Uterus (tissue), 2 donors: ENCODE measurements around the gene PRPS1L1.

Experiments
- POLR2A ChIP-seq, 2 donors: fragments of 450-650 bp; IDR thresholded peaks; one replicate each; pipeline ENCODE4 v1.6.1; 2016; ENCODE audit warnings: antibody characterized with exemption in 2 of 2, mild to moderate bottlenecking in 1 of 2, moderate library complexity in 1 of 2
- TF ChIP-seq, protein P1 (sequence below), 4 experiments: fragments of 200-600 bp in 2 of 4; fragments of 450-650 bp in 2 of 4; sonication (generic) in 2 of 4; IDR thresholded peaks; one replicate each; pipeline ENCODE4 v1.5.1; 2016 to 2019; ENCODE audit warnings: antibody characterized with exemption in 4 of 4, mild to moderate bottlenecking in 2 of 4, moderate library complexity in 1 of 4

DNA sequence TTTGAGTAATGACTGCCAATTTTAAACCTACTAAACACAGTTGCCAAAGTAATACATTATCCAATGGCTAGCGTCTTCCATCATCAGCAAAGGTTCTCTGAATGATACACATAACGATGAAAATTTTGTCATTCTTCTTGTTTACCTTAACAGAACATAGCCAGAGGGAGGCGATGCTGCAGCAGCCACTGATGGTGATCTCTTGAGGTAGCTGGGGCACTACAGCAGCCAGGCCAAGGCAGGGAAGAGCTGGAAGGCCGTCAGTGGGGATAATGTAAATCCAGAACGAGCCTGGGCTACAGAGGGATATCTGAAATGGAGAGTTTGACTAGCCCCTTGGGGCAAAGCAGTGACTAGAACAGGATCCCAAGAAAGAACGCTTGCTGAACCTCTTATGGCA, 38.8 kb downstream of the PRPS1L1 start:
- no peak for TF ChIP-seq POLR2A (IDR thresholded peaks at IDR 0.05)
- TF ChIP-seq, protein P1, sequence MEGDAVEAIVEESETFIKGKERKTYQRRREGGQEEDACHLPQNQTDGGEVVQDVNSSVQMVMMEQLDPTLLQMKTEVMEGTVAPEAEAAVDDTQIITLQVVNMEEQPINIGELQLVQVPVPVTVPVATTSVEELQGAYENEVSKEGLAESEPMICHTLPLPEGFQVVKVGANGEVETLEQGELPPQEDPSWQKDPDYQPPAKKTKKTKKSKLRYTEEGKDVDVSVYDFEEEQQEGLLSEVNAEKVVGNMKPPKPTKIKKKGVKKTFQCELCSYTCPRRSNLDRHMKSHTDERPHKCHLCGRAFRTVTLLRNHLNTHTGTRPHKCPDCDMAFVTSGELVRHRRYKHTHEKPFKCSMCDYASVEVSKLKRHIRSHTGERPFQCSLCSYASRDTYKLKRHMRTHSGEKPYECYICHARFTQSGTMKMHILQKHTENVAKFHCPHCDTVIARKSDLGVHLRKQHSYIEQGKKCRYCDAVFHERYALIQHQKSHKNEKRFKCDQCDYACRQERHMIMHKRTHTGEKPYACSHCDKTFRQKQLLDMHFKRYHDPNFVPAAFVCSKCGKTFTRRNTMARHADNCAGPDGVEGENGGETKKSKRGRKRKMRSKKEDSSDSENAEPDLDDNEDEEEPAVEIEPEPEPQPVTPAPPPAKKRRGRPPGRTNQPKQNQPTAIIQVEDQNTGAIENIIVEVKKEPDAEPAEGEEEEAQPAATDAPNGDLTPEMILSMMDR (IDR thresholded peaks at IDR 0.05): no peak
